Left lobe of liver (tissue), 2 donors: ENCODE data around the gene SLC25A3. TPM values are rescaled to one million over a fixed set of nuclear protein-coding genes. Genes with fewer than 3 reads are reported as not detected.
"Not testable (repeated sequence)": the region's sequence is repeated elsewhere in the genome, so short reads cannot be mapped to it uniquely, and the experiment has no call there.

Source experiments
- ATAC-seq: fragments of 200-7000 bp; cut with Tn5 transposase; one replicate; pipeline ENCODE4 v1.9.1; 2020; ENCODE audit warnings: mild to moderate bottlenecking, moderate library complexity
- DNase-seq: peaks from one replicate; pipeline ENCODE4 v3.0.0-alpha.2; 2020; ENCODE audit warnings: low spot score
- total RNA-seq: library from RNA; stranded (reverse); gene quantifications from one replicate; pipeline ENCODE4 v1.2.1, GENCODE V29; 2021
- donor health status: DM: no; HTN: no; CAD: no; lungs with moderate emphysema.
- donor health status: DM: no; HTN: yes; CAD: no.

The SLC25A3 gene
- total RNA-seq, 1 donor from 2014 or later: 286 TPM

DNA sequence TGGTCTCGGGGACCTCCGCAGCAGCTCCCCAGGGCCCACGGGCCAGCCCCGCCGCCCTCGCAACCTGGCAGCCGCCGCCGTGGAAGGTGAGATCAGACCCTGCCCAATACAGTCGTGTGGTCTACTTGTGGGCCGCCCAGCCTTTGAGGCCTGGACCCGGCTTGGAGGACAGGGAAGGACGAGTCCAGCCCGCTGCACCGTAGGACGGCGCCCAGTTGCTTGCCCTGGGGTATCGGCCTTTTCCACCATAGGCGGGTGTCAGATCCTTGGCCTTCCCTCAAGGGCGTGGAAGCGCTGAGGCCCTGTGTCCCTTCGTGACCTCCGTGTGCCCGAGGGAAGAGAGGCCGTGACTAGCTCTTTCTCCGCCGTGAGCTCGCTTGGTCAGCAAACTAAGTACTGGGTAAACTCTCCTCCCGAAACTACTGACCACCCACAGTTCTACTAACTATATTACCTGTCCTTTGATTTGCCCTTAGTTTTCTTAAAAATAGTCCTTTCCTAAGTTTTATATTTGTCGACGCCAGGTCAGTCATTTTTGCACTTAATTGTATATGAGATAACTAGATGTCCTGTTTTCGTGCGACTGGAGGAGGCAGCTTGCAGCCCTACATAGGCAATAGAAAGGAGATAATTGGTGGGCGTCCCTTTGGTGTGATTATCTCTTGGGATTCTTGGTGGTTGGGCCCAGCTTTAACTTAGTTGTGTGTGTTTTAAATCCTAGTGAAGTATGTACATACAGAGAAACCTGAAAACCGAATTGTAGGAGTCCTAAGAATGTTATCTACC, 757 bp downstream of the SLC25A3 start:
- ATAC-seq: peak; percentile 56
- peak; percentile 63 for DNase-seq

- DNase-seq (no peak), ATAC-seq (no peak)
These were observed 1.9 kb downstream of the SLC25A3 start for GRCh38 chr12:98595243-98595988.

GRCh38 chr12:98597313-98597712, 3.8 kb downstream of the SLC25A3 start:
- DNase-seq, ATAC-seq: not testable (repeated sequence)

DNA sequence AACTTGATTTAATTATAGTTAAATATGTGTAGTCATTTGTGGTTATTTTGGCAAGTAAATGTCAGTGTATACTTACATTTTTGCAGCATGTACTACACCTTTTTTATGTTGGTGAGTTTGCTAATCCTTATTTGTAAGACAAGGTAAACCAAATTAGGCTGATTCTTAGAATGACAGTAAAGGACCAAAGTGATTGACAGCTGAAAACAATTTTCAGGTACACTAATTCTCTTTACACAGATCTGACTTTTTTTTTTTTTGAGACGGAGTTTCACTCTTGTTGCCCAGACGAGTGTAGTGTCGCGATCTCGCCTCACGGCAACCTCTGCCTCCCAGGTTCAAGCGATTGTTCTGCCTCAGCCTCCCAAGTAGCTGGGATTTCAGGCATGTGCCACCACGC, 8.4 kb downstream of the SLC25A3 start:
- DNase-seq (no peak), ATAC-seq (no peak)

DNA sequence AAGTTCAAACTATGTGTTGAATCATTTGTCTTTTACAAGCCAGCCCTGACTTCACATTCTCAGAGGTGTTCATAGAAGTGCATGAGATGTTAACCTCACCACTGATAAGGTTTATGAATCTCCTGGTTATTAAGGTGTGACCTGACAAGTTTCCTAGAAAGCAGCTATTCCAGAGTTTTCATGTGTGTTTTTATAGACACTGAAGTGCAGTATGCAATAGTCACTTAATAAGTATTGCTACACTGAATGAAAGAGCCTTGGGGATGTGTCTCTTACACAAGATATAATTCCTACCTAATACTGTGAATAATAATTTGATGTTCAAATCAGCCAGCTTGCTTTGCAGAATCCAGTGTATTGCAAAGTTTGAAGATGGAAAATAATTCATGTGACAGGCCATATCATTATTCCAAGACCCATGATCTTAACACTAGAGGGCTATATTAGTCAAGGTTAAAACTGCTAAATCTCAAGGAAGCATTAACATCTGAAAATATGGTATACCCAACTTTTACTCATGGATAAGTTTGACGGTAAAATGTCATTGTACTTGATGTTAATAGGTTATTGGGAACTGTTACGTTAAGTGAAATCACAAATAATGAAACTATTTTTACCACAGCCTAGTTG, 13.0 kb downstream of the SLC25A3 start:
- ATAC-seq: no peak

GRCh38 chr12:98610596-98610995, 17.1 kb downstream of the SLC25A3 start:
- ATAC-seq: no peak

More for the DNA sequence above, 13.0 kb downstream of the SLC25A3 start:
- DNase-seq: no peak

DNA sequence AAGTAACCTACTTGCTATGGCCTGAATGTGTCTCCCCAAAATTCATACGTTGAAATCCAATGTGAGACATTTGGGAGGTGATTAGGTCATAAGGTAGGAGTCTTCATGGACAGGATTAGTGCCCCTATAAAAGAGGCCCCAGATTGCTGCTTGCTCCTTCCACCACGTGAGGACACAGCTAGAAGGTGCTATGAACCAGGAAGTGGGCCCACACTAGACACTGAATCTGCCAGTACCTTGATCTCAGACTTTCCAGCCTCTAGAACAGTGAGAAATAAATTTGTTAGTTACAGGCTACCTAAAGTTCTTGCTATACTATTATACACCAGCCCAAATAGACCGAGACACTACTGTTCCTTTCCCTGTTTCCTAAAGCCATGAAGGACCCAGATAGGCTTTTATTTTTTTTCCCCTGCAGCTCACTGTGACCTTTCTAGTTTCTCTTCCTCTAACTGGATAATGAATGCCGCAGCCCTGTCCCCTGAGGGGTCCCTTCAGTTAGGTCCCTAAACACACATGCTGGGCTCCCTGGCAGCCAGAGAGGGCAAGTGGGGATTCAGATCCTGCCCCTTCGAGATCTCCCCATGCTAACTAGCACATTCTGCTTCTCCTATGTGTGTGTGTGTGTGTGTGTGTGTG, 19.3 kb downstream of the SLC25A3 start:
- DNase-seq: no peak
- no peak for ATAC-seq

More at GRCh38 chr12:98610596-98610995, 17.1 kb downstream of the SLC25A3 start:
- DNase-seq: no peak

DNA sequence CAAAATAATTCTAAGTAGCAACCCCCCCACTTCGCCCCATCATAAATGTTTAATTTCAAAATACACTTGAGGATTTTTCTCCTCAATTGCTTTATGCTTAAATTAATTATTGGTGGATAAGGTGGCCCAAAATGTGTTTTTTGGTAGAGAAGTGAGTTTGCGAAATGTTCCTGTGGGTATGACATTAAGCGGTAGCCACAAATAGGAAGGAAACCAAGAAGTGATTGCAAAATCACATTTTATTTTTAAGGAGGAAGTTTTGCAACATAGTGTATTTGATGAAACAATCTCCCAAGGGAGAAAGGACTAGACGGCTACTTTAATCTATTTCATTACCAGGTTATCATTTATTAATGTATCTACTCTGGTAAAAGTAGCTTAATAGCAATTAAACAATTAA, 25.5 kb downstream of the SLC25A3 start:
- DNase-seq (no peak), ATAC-seq (no peak)

DNA sequence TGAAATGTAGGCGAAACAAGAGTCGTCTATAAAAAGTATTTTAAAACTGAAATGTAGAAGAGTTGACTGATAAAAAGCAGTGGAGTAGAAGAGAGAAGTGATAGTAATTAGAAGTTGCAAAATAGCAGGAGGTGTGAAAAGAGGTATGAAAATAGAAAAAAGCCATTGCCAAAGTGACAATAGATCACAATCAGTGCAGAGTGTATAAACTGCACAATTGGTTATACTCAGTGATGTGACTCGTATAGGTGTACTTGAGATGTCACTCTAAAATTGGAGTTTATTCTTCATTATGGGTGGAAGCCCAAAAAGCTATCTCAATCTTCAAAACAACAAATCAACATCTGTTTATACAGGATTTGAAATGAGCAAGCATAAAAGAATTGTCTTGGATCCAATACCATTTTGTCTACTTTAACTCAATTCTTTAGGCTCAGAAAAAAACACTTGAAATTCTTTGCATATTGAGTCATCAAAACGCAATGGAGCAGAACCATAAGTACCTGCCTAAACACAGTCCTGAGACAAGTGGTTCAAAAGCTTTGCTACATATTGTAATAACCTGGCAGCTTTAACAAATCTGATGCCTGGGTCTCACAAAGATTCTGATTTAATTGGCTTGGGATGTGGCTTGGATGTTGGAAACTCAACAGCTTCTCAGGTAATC, 42.3 kb downstream of the SLC25A3 start:
- ATAC-seq (no peak), DNase-seq (no peak)

DNA sequence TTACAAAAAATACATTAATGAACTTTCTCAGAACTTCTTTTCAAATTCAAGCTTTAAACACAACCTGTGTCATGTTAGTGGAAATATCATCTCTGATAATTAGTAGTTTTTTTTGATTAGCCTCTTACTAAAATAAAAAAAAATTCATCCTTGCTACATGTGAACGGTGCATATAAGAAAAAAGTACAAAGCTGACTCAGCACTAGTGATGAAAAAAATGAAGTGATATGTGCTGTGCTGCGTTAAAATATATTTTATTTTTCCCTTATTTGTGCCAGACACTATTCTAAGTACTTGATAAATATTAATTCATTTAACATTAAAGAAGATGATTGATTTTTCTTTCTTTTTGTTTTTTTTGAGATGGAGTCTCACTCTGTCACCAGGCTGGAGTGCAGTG, 43.6 kb downstream of the SLC25A3 start:
- ATAC-seq (no peak), DNase-seq (no peak)

DNA sequence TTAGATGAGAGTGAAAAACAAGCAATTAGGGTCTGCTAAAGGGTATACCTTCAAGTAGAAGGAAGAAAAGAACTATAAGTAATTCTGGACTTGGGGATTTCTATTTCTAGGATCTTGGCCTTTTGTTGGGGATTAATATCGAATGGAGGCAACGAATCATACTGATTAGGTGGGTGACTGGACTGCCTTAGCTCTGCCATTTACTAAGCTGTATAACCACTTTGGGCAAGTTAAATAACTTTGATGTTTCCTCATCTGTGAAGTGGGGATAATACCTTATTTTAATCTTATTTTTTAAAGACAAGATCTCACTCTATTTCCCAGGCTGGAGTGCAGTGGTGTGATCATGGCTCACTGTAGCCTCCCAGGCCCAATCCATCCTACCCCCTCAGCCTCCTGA, 44.5 kb downstream of the SLC25A3 start:
- ATAC-seq: no peak
- DNase-seq: no peak

GRCh38 chr12:98639491-98639890, 46.0 kb downstream of the SLC25A3 start:
- DNase-seq (no peak), ATAC-seq (no peak)

DNA sequence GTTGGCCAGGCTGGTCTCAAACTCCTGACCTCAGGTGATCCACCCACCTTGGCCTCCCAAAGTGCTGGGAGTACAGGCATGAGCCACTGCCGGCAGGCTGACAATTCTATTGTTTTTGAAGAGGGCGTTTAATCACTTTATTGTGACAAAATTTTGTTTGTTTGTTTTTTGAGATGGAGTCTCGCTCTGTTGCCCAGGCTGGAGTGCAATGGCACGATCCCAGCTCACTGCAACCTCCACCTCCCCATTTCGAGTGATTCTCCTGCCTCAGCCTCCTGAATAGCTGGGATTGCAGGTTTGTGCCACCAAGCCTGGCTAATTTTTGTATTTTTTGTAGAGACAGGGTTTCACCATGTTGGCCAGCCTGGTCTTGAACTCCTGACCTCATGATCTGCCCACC, 49.3 kb downstream of the SLC25A3 start:
- ATAC-seq, DNase-seq: not testable (repeated sequence)

- DNase-seq (no peak), ATAC-seq (peak; percentile 10)
These were observed 50.9 kb downstream of the SLC25A3 start for GRCh38 chr12:98644433-98644711.

DNA sequence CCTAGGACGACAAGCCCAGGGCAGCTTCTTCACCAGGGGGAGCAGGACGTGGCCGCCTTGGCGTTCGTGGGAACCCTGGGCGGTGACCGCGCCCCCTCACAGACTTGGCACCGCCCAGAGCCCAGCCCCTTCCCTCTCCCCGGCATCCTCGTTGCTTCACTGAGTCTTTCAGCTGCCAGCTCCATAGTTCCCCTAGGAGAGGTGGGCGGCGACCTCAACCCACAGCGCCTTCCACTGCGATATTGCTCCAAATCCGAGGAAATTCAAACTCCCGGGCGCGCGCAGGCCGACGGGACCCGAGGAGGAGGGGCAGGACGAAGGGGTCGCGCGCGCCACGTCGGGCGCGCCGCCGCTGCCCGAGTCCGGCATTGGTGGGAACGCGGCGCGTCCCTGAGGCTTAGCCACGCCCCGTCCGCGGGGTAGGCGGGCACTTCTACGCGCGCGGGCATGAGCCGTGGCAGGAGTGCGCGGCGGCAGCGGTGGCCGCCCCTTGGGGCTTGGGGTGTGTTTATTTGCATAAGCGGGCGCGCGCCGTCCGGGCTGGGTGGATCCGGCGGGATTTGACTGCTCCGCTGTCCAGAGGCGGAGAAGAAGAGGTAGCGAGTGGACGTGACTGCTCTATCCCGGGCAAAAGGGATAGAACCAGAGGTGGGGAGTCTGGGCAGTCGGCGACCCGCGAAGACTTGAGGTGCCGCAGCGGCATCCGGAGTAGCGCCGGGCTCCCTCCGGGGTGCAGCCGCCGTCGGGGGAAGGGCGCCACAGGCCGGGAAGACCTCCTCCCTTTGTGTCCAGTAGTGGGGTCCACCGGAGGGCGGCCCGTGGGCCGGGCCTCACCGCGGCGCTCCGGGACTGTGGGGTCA, 51.5 kb downstream of the SLC25A3 start, which contains the start of the genes APAF1 and IKBIP:
Gene APAF1, plus strand, starts transcription at position 579 of the 860 bp plus-strand sequence. CDS start 3,070 bp downstream, outside the sequence.
Gene IKBIP, minus strand, starts transcription at position 77 of the 860 bp plus-strand sequence. CDS start 87 bp downstream, outside the sequence.
- ATAC-seq (peak; percentile 95), DNase-seq (peak; percentile 99)

GRCh38 chr12:98645572-98646067, 52.1 kb downstream of the SLC25A3 start:
- ATAC-seq (peak; percentile 42), DNase-seq (no peak)

DNA sequence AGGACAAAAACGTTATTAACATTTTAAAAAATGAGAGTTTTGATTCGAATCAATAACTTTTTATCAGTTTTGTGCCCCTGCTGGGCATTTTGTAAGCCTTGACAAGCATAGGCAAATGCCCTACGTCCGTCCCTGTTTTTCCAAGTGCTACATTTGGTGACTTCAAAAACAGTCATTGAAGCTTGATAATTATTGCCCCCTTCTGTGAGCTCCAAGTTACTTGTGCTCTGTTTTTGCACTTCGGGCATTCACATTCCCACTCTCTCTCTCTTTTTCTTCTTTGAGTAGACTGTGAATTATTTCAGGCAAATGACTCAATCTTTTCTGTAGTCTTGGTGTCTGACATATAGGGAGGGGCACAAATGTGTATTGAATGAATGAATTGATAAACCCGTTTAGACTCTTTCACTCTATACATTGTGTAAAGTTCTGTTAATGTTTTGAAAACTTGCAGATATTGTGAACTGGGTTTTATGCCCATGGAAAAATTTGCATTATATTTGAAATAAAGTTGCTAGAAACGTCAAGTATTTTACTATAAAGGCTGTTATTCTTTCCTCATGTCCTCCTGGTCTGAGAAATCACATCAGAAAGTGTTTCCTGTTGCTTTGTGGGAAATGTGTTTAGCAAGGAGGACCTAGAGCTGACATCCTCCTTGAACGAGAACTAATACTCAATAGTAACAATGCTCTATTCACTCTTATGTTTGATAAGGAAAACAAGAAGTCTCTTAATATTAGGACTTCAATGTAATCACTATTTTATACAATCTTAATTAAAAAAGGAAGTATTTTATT, 53.0 kb downstream of the SLC25A3 start:
- ATAC-seq: no peak
- DNase-seq: no peak

GRCh38 chr12:98651328-98651727, 57.8 kb downstream of the SLC25A3 start:
- DNase-seq (no peak), ATAC-seq (no peak)
